HG03460 (cell line): ENCODE measurements around the gene FNDC10.
"Not testable (repeated sequence)": the region's sequence is repeated elsewhere in the genome, so short reads cannot be mapped to it uniquely, and the experiment has no call there.

Experiments
- ATAC-seq: cut with Tn5 transposase; IDR thresholded peaks from one replicate; pipeline ENCODE4 v1.9.1; 2021; ENCODE audit not compliant: unreplicated experiment

Gene FNDC10

GRCh38 chr1:1599935-1600860 lies at the start of gene FNDC10:
TSS of gene FNDC10 (minus strand) at chr1:1600135. CDS start at chr1:1600015, 120 bp downstream.
- ATAC-seq: no peak

- not testable (repeated sequence) for ATAC-seq
Observed at GRCh38 chr1:1648265-1648664, 48.3 kb upstream of the FNDC10 start.

- not testable (repeated sequence) for ATAC-seq
Observed at GRCh38 chr1:1647567-1648241, 47.8 kb upstream of the FNDC10 start.

GRCh38 chr1:1646326-1646725 lies 46.4 kb upstream of the FNDC10 start:
- ATAC-seq: not testable (repeated sequence)

- not testable (repeated sequence) for ATAC-seq
Observed at GRCh38 chr1:1640711-1641461, 41.0 kb upstream of the FNDC10 start.

GRCh38 chr1:1640081-1640480 lies 40.1 kb upstream of the FNDC10 start:
- ATAC-seq: not testable (repeated sequence)

- not testable (repeated sequence) for ATAC-seq
Observed at GRCh38 chr1:1639368-1639767, 39.4 kb upstream of the FNDC10 start.

GRCh38 chr1:1638528-1638927 lies 38.6 kb upstream of the FNDC10 start:
- ATAC-seq: not testable (repeated sequence)

GRCh38 chr1:1637479-1637875 lies 37.5 kb upstream of the FNDC10 start:
- ATAC-seq: not testable (repeated sequence)

- not testable (repeated sequence) for ATAC-seq
Observed at GRCh38 chr1:1636621-1637478, 36.9 kb upstream of the FNDC10 start.

GRCh38 chr1:1634613-1635012 lies 34.7 kb upstream of the FNDC10 start:
- not testable (repeated sequence) for ATAC-seq

GRCh38 chr1:1633409-1633808 lies 33.5 kb upstream of the FNDC10 start:
- not testable (repeated sequence) for ATAC-seq

GRCh38 chr1:1631782-1632420 lies 32.0 kb upstream of the FNDC10 start, which contains the start of gene MMP23B:
TSS of gene MMP23B (plus strand) at chr1:1632173. CDS start at chr1:1632219, 46 bp downstream.
- no peak for ATAC-seq

- no peak for ATAC-seq
Observed at GRCh38 chr1:1630965-1631781, 31.2 kb upstream of the FNDC10 start.

- peak; percentile 51 for ATAC-seq
Observed at GRCh38 chr1:1630191-1630964, 30.4 kb upstream of the FNDC10 start.

GRCh38 chr1:1629430-1630190 lies 29.7 kb upstream of the FNDC10 start:
- ATAC-seq: no peak

- no peak for ATAC-seq
Observed at GRCh38 chr1:1628754-1629429, 29.0 kb upstream of the FNDC10 start.
